T1000 (cell line): ENCODE data around the gene TPBGL.

Experiments used
- DNase-seq: peaks from one replicate; lab custom pipeline; 2025; ENCODE audit warnings: mixed read lengths; lab: John Stamatoyannopoulos, UW

Gene TPBGL

GRCh38 chr11:75240311-75241035 is at the start of gene TPBGL:
Gene TPBGL (plus strand): TSS chr11:75240774. CDS start chr11:75241050, 276 bp downstream.
- no peak for DNase-seq

GRCh38 chr11:75191330-75191717 is 49.2 kb upstream of the TPBGL start:
- DNase-seq = no peak

- DNase-seq = no peak
Measured at GRCh38 chr11:75193271-75193670, 47.3 kb upstream of the TPBGL start.

- DNase-seq = no peak
Measured at GRCh38 chr11:75193711-75194110, 46.9 kb upstream of the TPBGL start.

GRCh38 chr11:75194147-75194546 is 46.4 kb upstream of the TPBGL start:
- DNase-seq = no peak

- no peak for DNase-seq
Measured at GRCh38 chr11:75195167-75195962, 45.2 kb upstream of the TPBGL start.

- DNase-seq = no peak
Measured at GRCh38 chr11:75196426-75196825, 44.1 kb upstream of the TPBGL start.

- no peak for DNase-seq
Measured at GRCh38 chr11:75197512-75198277, 42.9 kb upstream of the TPBGL start.

- no peak for DNase-seq
Measured at GRCh38 chr11:75198278-75198973, 42.1 kb upstream of the TPBGL start.

GRCh38 chr11:75199412-75199955 is 41.1 kb upstream of the TPBGL start:
- DNase-seq = no peak

GRCh38 chr11:75200051-75200450 is 40.5 kb upstream of the TPBGL start:
- no peak for DNase-seq

GRCh38 chr11:75200531-75200930 is 40.0 kb upstream of the TPBGL start:
- DNase-seq = no peak

GRCh38 chr11:75201771-75202170 is 38.8 kb upstream of the TPBGL start:
- no peak for DNase-seq

- DNase-seq = no peak
Measured at GRCh38 chr11:75202195-75202594, 38.4 kb upstream of the TPBGL start.

GRCh38 chr11:75203138-75203537 is 37.4 kb upstream of the TPBGL start:
- no peak for DNase-seq

GRCh38 chr11:75203641-75204011 is 36.9 kb upstream of the TPBGL start:
- no peak for DNase-seq

- no peak for DNase-seq
Measured at GRCh38 chr11:75204012-75204674, 36.4 kb upstream of the TPBGL start.

GRCh38 chr11:75204685-75205563 is 35.6 kb upstream of the TPBGL start:
- no peak for DNase-seq

- no peak for DNase-seq
Measured at GRCh38 chr11:75205564-75206020, 35.0 kb upstream of the TPBGL start.

- DNase-seq = no peak
Measured at GRCh38 chr11:75208446-75208845, 32.1 kb upstream of the TPBGL start.
